ENCODE data around the gene SRRM2. TPM values are rescaled to one million over a fixed set of nuclear protein-coding genes. Genes with fewer than 3 reads are reported as not detected.

The SRRM2 gene
- total RNA-seq, 1 donor from 2014 or later: 505 TPM

- no peak for DNase-seq (ENCODE audit: low spot score)
These were observed 38.7 kb downstream of the SRRM2 start for GRCh38 chr16:2791174-2791573.

- DNase-seq (ENCODE audit: low spot score): no peak
These were observed 40.5 kb downstream of the SRRM2 start for GRCh38 chr16:2792940-2793339.

GRCh38 chr16:2795395-2796143, 43.1 kb downstream of the SRRM2 start:
- no peak for DNase-seq (ENCODE audit: low spot score)

GRCh38 chr16:2798723-2799204, 46.3 kb downstream of the SRRM2 start:
- DNase-seq (ENCODE audit: low spot score): no peak

- no peak for DNase-seq (ENCODE audit: low spot score)
These were observed 46.9 kb downstream of the SRRM2 start for GRCh38 chr16:2799205-2799858.

- DNase-seq (ENCODE audit: low spot score): no peak
These were observed 47.4 kb downstream of the SRRM2 start for GRCh38 chr16:2799859-2800226.

GRCh38 chr16:2803545-2804195, 51.2 kb downstream of the SRRM2 start:
- no peak for DNase-seq (ENCODE audit: low spot score)

GRCh38 chr16:2804728-2805127, 52.3 kb downstream of the SRRM2 start:
- no peak for DNase-seq (ENCODE audit: low spot score)

GRCh38 chr16:2806286-2806685, 53.8 kb downstream of the SRRM2 start:
- DNase-seq (ENCODE audit: low spot score): no peak

- no peak for DNase-seq (ENCODE audit: low spot score)
These were observed 55.7 kb downstream of the SRRM2 start for GRCh38 chr16:2808181-2808580.

GRCh38 chr16:2809149-2809760, 56.8 kb downstream of the SRRM2 start:
- no peak for DNase-seq (ENCODE audit: low spot score)

- peak; percentile 51 for DNase-seq (ENCODE audit: low spot score)
These were observed 58.2 kb downstream of the SRRM2 start for GRCh38 chr16:2810651-2811050.

- DNase-seq (ENCODE audit: low spot score): peak; percentile 78
These were observed 59.4 kb downstream of the SRRM2 start for GRCh38 chr16:2811703-2812471.

- DNase-seq (ENCODE audit: low spot score): peak; percentile 79
These were observed 61.4 kb downstream of the SRRM2 start for GRCh38 chr16:2813771-2814221.

GRCh38 chr16:2814551-2815298, 62.3 kb downstream of the SRRM2 start:
- DNase-seq (ENCODE audit: low spot score): peak; percentile 85

GRCh38 chr16:2815299-2815771, 62.9 kb downstream of the SRRM2 start:
- no peak for DNase-seq (ENCODE audit: low spot score)

GRCh38 chr16:2816751-2817339, 64.4 kb downstream of the SRRM2 start, which contains the start of gene PRSS21:
Gene PRSS21 (plus strand): TSS chr16:2817237. CDS start chr16:2817269, 32 bp downstream.
- DNase-seq (ENCODE audit: low spot score): peak; percentile 24

GRCh38 chr16:2817340-2818271, 65.2 kb downstream of the SRRM2 start:
- peak; percentile 81 for DNase-seq (ENCODE audit: low spot score)

All from mesenteric fat pad (tissue), 1 donor.